Neural cell (in vitro differentiated cells): Measurements from ENCODE around the gene WDR37. TPM values are rescaled to one million over a fixed set of nuclear protein-coding genes. Genes with fewer than 3 reads are reported as not detected.

Source experiments
- H2AFZ ChIP-seq: fragments of 200-600, 300-800 bp; sonication (generic), shearing (Covaris generic); 2 replicates; pipeline ENCODE4 v1.6.0; 2014; ENCODE audit warnings: low read depth, mild to moderate bottlenecking, antibody characterized with exemption, low read length, moderate library complexity
- H3F3A ChIP-seq: fragments of 200-600 bp; shearing (Covaris generic); 2 replicates; pipeline ENCODE4 v1.6.1; 2016; ENCODE audit warnings: mild to moderate bottlenecking, moderate library complexity, mixed read lengths, antibody characterized with exemption, low read length; ENCODE audit not compliant: insufficient read depth, poor library complexity, severe bottlenecking
- H3K27ac ChIP-seq: fragments of 200-600, 300-800 bp; sonication (generic), shearing (Covaris generic); 2 replicates; pipeline ENCODE4 v1.5.1; 2014; ENCODE audit warnings: mild to moderate bottlenecking, low read length, moderate library complexity
- H3K27me3 ChIP-seq: fragments of 300-800, 200-600 bp; sonication (generic), shearing (Covaris generic); 2 replicates; pipeline ENCODE4 v1.6.0; 2014; ENCODE audit warnings: mild to moderate bottlenecking, low read depth, low read length, moderate library complexity; ENCODE audit not compliant: insufficient read depth
- H3K36me3 ChIP-seq: fragments of 300-800, 200-600 bp; sonication (generic), shearing (Covaris generic); 2 replicates; pipeline ENCODE4 v1.5.1; 2014; ENCODE audit warnings: mild to moderate bottlenecking, antibody characterized with exemption, low read length, moderate library complexity; ENCODE audit not compliant: insufficient read depth
- H3K4me2 ChIP-seq: fragments of 300-800, 200-600 bp; sonication (generic), shearing (Covaris generic); 2 replicates; pipeline ENCODE4 v1.6.0; 2014; ENCODE audit warnings: mild to moderate bottlenecking, low read length
- H3K4me3 ChIP-seq: fragments of 300-800, 200-600 bp; sonication (generic), shearing (Covaris generic); 2 replicates; pipeline ENCODE4 v1.5.1; 2014; ENCODE audit warnings: mild to moderate bottlenecking, low read length, moderate library complexity
- H3K79me2 ChIP-seq: fragments of 200-600 bp; shearing (Covaris generic); replicated peaks from 2 replicates; pipeline ENCODE4 v1.6.0; 2014; ENCODE audit warnings: mild to moderate bottlenecking, low read length, moderate library complexity; ENCODE audit not compliant: insufficient read depth
- H3K9ac ChIP-seq: fragments of 300-800, 200-600 bp; sonication (generic), shearing (Covaris generic); 2 replicates; pipeline ENCODE4 v1.6.1; 2016; ENCODE audit warnings: mild to moderate bottlenecking, low read length, mixed read lengths
- H3K9me2 ChIP-seq: fragments of 200-600 bp; shearing (Covaris generic); 2 replicates; pipeline ENCODE4 v1.6.1; 2016; ENCODE audit warnings: mild to moderate bottlenecking, low read length, mixed read lengths; ENCODE audit not compliant: insufficient read depth
- H3K9me3 ChIP-seq: fragments of 200-600, 300-800 bp; sonication (generic), shearing (Covaris generic); 2 replicates; pipeline ENCODE4 v1.6.1; 2016; ENCODE audit warnings: mild to moderate bottlenecking, mixed run types, low read length, moderate library complexity, mixed read lengths
- H4K20me1 ChIP-seq: fragments of 200-600 bp; shearing (Covaris generic); 2 replicates; pipeline ENCODE4 v1.6.1; 2016; ENCODE audit warnings: mild to moderate bottlenecking, mixed run types; ENCODE audit not compliant: insufficient read depth
- EP300 ChIP-seq: fragments of 450-650 bp; conservative IDR thresholded peaks from 2 replicates; pipeline ENCODE4 v1.6.1; 2014; ENCODE audit warnings: antibody characterized with exemption, mild to moderate bottlenecking, moderate library complexity; ENCODE audit not compliant: poor library complexity, severe bottlenecking
- EZH2 ChIP-seq: fragments of 200-600, 300-800 bp; shearing (Covaris generic), sonication (generic); IDR thresholded peaks from 2 replicates; pipeline ENCODE4 v1.6.1; 2014; ENCODE audit warnings: antibody characterized with exemption, low read length, borderline replicate concordance, mild to moderate bottlenecking; ENCODE audit not compliant: insufficient read depth, poor library complexity, severe bottlenecking
- MXI1 ChIP-seq: fragments of 450-650 bp; conservative IDR thresholded peaks from 2 replicates; pipeline ENCODE4 v1.6.1; 2014; ENCODE audit warnings: antibody characterized with exemption, mild to moderate bottlenecking; ENCODE audit not compliant: poor library complexity, severe bottlenecking
- POLR2AphosphoS5 ChIP-seq: IDR thresholded peaks from 2 replicates; pipeline ENCODE4 v1.6.1; 2012
- RAD21 ChIP-seq: fragments of 450-650 bp; conservative IDR thresholded peaks from 2 replicates; pipeline ENCODE4 v1.6.1; 2014; ENCODE audit warnings: antibody characterized with exemption, mild to moderate bottlenecking, moderate library complexity
- REST ChIP-seq: IDR thresholded peaks from 2 replicates; pipeline ENCODE4 v1.6.1; 2012; ENCODE audit warnings: borderline replicate concordance
- SMC3 ChIP-seq: fragments of 450-650 bp; conservative IDR thresholded peaks from 2 replicates; pipeline ENCODE4 v1.6.1; 2014; ENCODE audit warnings: antibody characterized with exemption, mild to moderate bottlenecking, moderate library complexity; ENCODE audit not compliant: poor library complexity
- TAF1 ChIP-seq: IDR thresholded peaks from 2 replicates; pipeline ENCODE4 v1.6.1; 2012; ENCODE audit warnings: low read depth
- polyA plus RNA-seq: library from polyadenylated mRNA; depleted of rRNA; stranded (reverse); fragments of >200 nt; gene quantifications from 2 replicates; pipeline ENCODE4 v1.2.3, GENCODE V29; 2014
- TF ChIP-seq, protein P1 (sequence below): fragments of 450-650 bp; IDR thresholded peaks from 2 replicates; pipeline ENCODE4 v1.5.1; 2014; ENCODE audit warnings: antibody characterized with exemption, mild to moderate bottlenecking, moderate library complexity; ENCODE audit not compliant: poor library complexity, severe bottlenecking

The WDR37 gene
- polyA plus RNA-seq, 1 donor from 2014 or later = 32.3 TPM

GRCh38 chr10:1128649-1129048 lies 72.5 kb downstream of the WDR37 start:
- Histone ChIP-seq H3F3A (no peaks in the 10 kb centered on the region), H3K27ac (no peak overlapping the region), H4K20me1 (no peaks in the 10 kb centered on the region), H3K27me3 (no peaks in the 10 kb centered on the region), H2AFZ (no peak overlapping the region), H3K9me3 (no peaks in the 10 kb centered on the region), H3K9ac (no peak overlapping the region), H3K4me3 (no peak overlapping the region), H3K4me2 (no peak overlapping the region), H3K36me3 (peaks cover 5% of the 10 kb centered on the region), H3K79me2 (no peaks in the 10 kb centered on the region), H3K9me2 (no peaks in the 10 kb centered on the region)
- no peak for TF ChIP-seq POLR2AphosphoS5
- TF ChIP-seq EZH2 = no peak
- no peak for TF ChIP-seq MXI1
- TF ChIP-seq RAD21 = no peak
- TF ChIP-seq, protein P1, sequence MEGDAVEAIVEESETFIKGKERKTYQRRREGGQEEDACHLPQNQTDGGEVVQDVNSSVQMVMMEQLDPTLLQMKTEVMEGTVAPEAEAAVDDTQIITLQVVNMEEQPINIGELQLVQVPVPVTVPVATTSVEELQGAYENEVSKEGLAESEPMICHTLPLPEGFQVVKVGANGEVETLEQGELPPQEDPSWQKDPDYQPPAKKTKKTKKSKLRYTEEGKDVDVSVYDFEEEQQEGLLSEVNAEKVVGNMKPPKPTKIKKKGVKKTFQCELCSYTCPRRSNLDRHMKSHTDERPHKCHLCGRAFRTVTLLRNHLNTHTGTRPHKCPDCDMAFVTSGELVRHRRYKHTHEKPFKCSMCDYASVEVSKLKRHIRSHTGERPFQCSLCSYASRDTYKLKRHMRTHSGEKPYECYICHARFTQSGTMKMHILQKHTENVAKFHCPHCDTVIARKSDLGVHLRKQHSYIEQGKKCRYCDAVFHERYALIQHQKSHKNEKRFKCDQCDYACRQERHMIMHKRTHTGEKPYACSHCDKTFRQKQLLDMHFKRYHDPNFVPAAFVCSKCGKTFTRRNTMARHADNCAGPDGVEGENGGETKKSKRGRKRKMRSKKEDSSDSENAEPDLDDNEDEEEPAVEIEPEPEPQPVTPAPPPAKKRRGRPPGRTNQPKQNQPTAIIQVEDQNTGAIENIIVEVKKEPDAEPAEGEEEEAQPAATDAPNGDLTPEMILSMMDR = no peak
- TF ChIP-seq REST = no peak
- no peak for TF ChIP-seq EP300
- TF ChIP-seq SMC3 = no peak
- no peak for TF ChIP-seq TAF1

GRCh38 chr10:1130226-1130625 lies 74.0 kb downstream of the WDR37 start:
- H3K9me3 ChIP-seq = no peaks in the 10 kb centered on the region
- H2AFZ ChIP-seq = no peak overlapping the region
- no peaks in the 10 kb centered on the region for H3K9me2 ChIP-seq
- H3K4me2 ChIP-seq = no peak overlapping the region
- TF ChIP-seq POLR2AphosphoS5 = no peak
- TF ChIP-seq, protein P1 = no peak
- TF ChIP-seq RAD21 = no peak
- no peak for TF ChIP-seq TAF1
- no peak for TF ChIP-seq SMC3
- TF ChIP-seq MXI1 = no peak
- no peak overlapping the region for H3K27ac ChIP-seq
- no peaks in the 10 kb centered on the region for H3K27me3 ChIP-seq
- H3K36me3 ChIP-seq = peaks cover 5% of the 10 kb centered on the region
- no peak overlapping the region for H3K4me3 ChIP-seq
- no peaks in the 10 kb centered on the region for H3K79me2 ChIP-seq
- no peak overlapping the region for H3K9ac ChIP-seq
- no peaks in the 10 kb centered on the region for H3F3A ChIP-seq
- H4K20me1 ChIP-seq = no peaks in the 10 kb centered on the region
